GM12878 (cell line): Measurements from ENCODE around the gene DLG1. TPM values are rescaled to one million over a fixed set of nuclear protein-coding genes. Genes with fewer than 3 reads are reported as not detected.

Experiments
- ATAC-seq: fragments of 200-7000 bp; cut with Tn5 transposase; 3 replicates; pipeline ENCODE4 v1.9.1; 2020; ENCODE audit warnings: mild to moderate bottlenecking, moderate library complexity
- BruUV-seq: library from RNA; stranded (reverse); fragments of 400-500 nt; replicated peaks from 2 replicates; lab custom pipeline; 2021; lab: Mats Ljungman, UMichigan
- CTCF ChIA-PET: fragments of 300-600 bp; sonication (Branson Sonifier 250); formaldehyde crosslinking; extraction: SDS; loops from one replicate; lab custom pipeline; 2021; ENCODE audit warnings: inconsistent platforms; lab: Yijun Ruan, JAX
- POLR2A ChIA-PET: fragments of 350-600 bp; formaldehyde crosslinking; extraction: SDS; loops from one replicate; lab custom pipeline; 2021; ENCODE audit warnings: inconsistent platforms; lab: Charles Lee
- RAD21 ChIA-PET: fragments of 300-600 bp; sonication (Branson Sonifier 250); formaldehyde crosslinking; loops from one replicate; lab custom pipeline; 2023; ENCODE audit warnings: antibody characterized with exemption; ENCODE audit not compliant: unreplicated experiment; lab: Charles Lee
- SMC1A ChIA-PET: fragments of 300-600 bp; sonication (Branson Sonifier 250); formaldehyde crosslinking; loops from one replicate; lab custom pipeline; 2023; ENCODE audit not compliant: unreplicated experiment, uncharacterized antibody; lab: Charles Lee
- DNase-seq: peaks from one replicate; pipeline ENCODE4 v3.0.0-alpha.2; 2011; ENCODE audit warnings: low read depth, low spot score
- FAIRE-seq: peaks from 3 replicates; lab custom pipeline; 2011; peaks lifted over from hg19 to GRCh38; lab: Jason Lieb, UNC
- H2AFZ ChIP-seq: 2 replicates; pipeline ENCODE4 v1.6.0; 2011; ENCODE audit warnings: low read depth, low read length, control low read depth; ENCODE audit not compliant: control insufficient read depth
- H3K27ac ChIP-seq: 2 replicates; pipeline ENCODE4 v1.5.1; 2011; ENCODE audit warnings: control low read depth; ENCODE audit not compliant: control insufficient read depth, insufficient read depth
- H3K27me3 ChIP-seq, 2 experiments: replicated peaks in 1 of 2; 2 replicates each; pipeline versions ENCODE4 v1.6.0 to v1.6.1; 2011; ENCODE audit warnings: low read length in 1 of 2; ENCODE audit not compliant: control insufficient read depth in 2 of 2, insufficient read depth in 2 of 2
- H3K36me3 ChIP-seq, 2 experiments: 2 replicates each; pipeline ENCODE4 v1.5.1; 2011; ENCODE audit warnings: low read length in 1 of 2; ENCODE audit not compliant: control insufficient read depth in 2 of 2, insufficient read depth in 2 of 2
- H3K4me1 ChIP-seq: 2 replicates; pipeline ENCODE4 v1.6.1; 2011; ENCODE audit warnings: mild to moderate bottlenecking, low read length, moderate library complexity, mixed read lengths; ENCODE audit not compliant: control insufficient read depth, insufficient read depth
- H3K4me2 ChIP-seq: 2 replicates; pipeline ENCODE4 v1.6.0; 2011; ENCODE audit warnings: control low read depth; ENCODE audit not compliant: control insufficient read depth, insufficient read depth
- H3K4me3 ChIP-seq: fragments of 200-600 bp; sonication (generic); 2 replicates; pipeline ENCODE4 v1.5.1; 2016
- H3K79me2 ChIP-seq: 2 replicates; pipeline ENCODE4 v1.6.0; 2011; ENCODE audit warnings: low read length; ENCODE audit not compliant: control insufficient read depth, insufficient read depth
- H3K9ac ChIP-seq: 2 replicates; pipeline ENCODE4 v1.8.0; 2011; ENCODE audit warnings: low read length, control low read depth, mixed read lengths; ENCODE audit not compliant: control insufficient read depth, insufficient read depth
- H3K9me3 ChIP-seq: replicated peaks from 3 replicates; pipeline ENCODE4 v1.5.1; 2011; ENCODE audit warnings: mild to moderate bottlenecking, low read length; ENCODE audit not compliant: control insufficient read depth, insufficient read depth
- H4K20me1 ChIP-seq: 2 replicates; pipeline ENCODE4 v1.6.0; 2011; ENCODE audit not compliant: control insufficient read depth, insufficient read depth
- CHD1 ChIP-seq: IDR thresholded peaks from 2 replicates; pipeline ENCODE4 v1.6.1; 2012; ENCODE audit warnings: low read depth, low read length, improper control_type of control experiment
- CHD2 ChIP-seq: IDR thresholded peaks from 2 replicates; pipeline ENCODE4 v1.6.1; 2011; ENCODE audit warnings: low read depth, low read length, improper control_type of control experiment, borderline replicate concordance
- EGR1 ChIP-seq, 2 experiments: IDR thresholded peaks; 1 replicate in 1 of 2; 2 replicates in 1 of 2; pipeline ENCODE4 v1.6.1; 2011 to 2012; ENCODE audit warnings: low read depth in 2 of 2, low read length in 2 of 2, borderline replicate concordance in 1 of 2, mild to moderate bottlenecking in 1 of 2, moderate library complexity in 1 of 2
- ETV6 ChIP-seq, 2 experiments: fragments of 450-650 bp in 1 of 2; IDR thresholded peaks in 1 of 2; conservative IDR thresholded peaks in 1 of 2; 2 replicates each; pipeline ENCODE4 v1.6.1; 2014; ENCODE audit warnings: antibody characterized with exemption in 1 of 2, borderline replicate concordance in 1 of 2, low read depth in 1 of 2, mild to moderate bottlenecking in 1 of 2, moderate library complexity in 1 of 2
- IKZF1 ChIP-seq: fragments of 450-650 bp; conservative IDR thresholded peaks from 2 replicates; pipeline ENCODE4 v1.6.1; 2017; ENCODE audit warnings: antibody characterized with exemption, mild to moderate bottlenecking
- IKZF2 ChIP-seq, 2 experiments: fragments of 450-650 bp; IDR thresholded peaks; 2 replicates each; pipeline ENCODE4 v1.6.1; 2017; ENCODE audit warnings: mild to moderate bottlenecking in 2 of 2, moderate library complexity in 2 of 2
- JUNB ChIP-seq: IDR thresholded peaks from 2 replicates; pipeline ENCODE4 v1.6.1; 2016; ENCODE audit warnings: antibody characterized with exemption, mild to moderate bottlenecking
- MYC ChIP-seq: IDR thresholded peaks from 2 replicates; pipeline ENCODE4 v1.6.1; 2011; ENCODE audit warnings: mild to moderate bottlenecking, low read length, moderate library complexity, inconsistent platforms; ENCODE audit not compliant: insufficient read depth, insufficient replicate concordance, insufficient read length, severe bottlenecking
- RAD51 ChIP-seq: fragments of 450-650 bp; IDR thresholded peaks from 2 replicates; pipeline ENCODE4 v1.6.1; 2016; ENCODE audit warnings: moderate library complexity, mild to moderate bottlenecking, inconsistent platforms
- STAT3 ChIP-seq: IDR thresholded peaks from 2 replicates; pipeline ENCODE4 v1.6.1; 2011; ENCODE audit warnings: low read depth, low read length, improper control_type of control experiment
- TBL1XR1 ChIP-seq: IDR thresholded peaks from 2 replicates; pipeline ENCODE4 v1.6.1; 2012; ENCODE audit warnings: low read depth, low read length, improper control_type of control experiment
- YBX1 ChIP-seq: fragments of 450-650 bp; IDR thresholded peaks from 2 replicates; pipeline ENCODE4 v1.6.1; 2016; ENCODE audit warnings: antibody characterized with exemption
- YY1 ChIP-seq: IDR thresholded peaks from 2 replicates; pipeline ENCODE4 v1.6.1; 2011; ENCODE audit warnings: low read depth, mild to moderate bottlenecking, low read length
- ZBED1 ChIP-seq: IDR thresholded peaks from 2 replicates; pipeline ENCODE4 v1.6.1; 2016; ENCODE audit warnings: borderline replicate concordance
- WGBS: methylation state at CpG from one replicate; pipeline ENCODE4 v1.1.6; 2016; ENCODE audit warnings: low lambda C conversion rate; ENCODE audit not compliant: insufficient replicate concordance, insufficient coverage; ENCODE audit errors: missing lambda C conversion rate; 5-methylcytosine and 5-hydroxymethylcytosine counted together
- in situ Hi-C: fragments of 300-500 bp; cut with MboI; formaldehyde crosslinking; loops from 9 replicates; pipeline ENCODE4 v1.14.3; 2018; ENCODE audit warnings: mixed read lengths
- intact Hi-C: fragments of 100-400 bp; cut with micrococcal nuclease; formaldehyde crosslinking; loops from one replicate; pipeline ENCODE4 v1.14.2; 2022; ENCODE audit not compliant: unreplicated experiment
- polyA plus RNA-seq, 11 experiments: library from polyadenylated mRNA; depleted of rRNA in 4 of 11; unstranded in 6 of 11; stranded (reverse) in 5 of 11; fragments of >200 nt; fragmentation: Nextera tagmentation in 4 of 11; fragmentation: Illumina TruSeq in 1 of 11; extraction: Ambion mirVana in 4 of 11; extraction: Trizol in 1 of 11; gene quantifications; 1 replicate in 1 of 11; 2 replicates in 10 of 11; pipeline versions ENCODE4 v1.2.1 to v1.2.3, GENCODE V29; 2011 to 2016; ENCODE audit warnings: inconsistent platforms in 2 of 11, missing spikeins in 2 of 11, low read depth in 1 of 11
- total RNA-seq, 4 experiments: library from RNA; depleted of rRNA in 3 of 4; stranded (reverse); fragments of >200 nt in 3 of 4; fragmentation: Illumina TruSeq in 1 of 4; extraction: Trizol in 1 of 4; gene quantifications; 2 replicates each; pipeline versions ENCODE4 v1.2.1 to v1.2.3, GENCODE V29; 2013 to 2021
- TF ChIP-seq, protein P1 (sequence below): fragments of 450-650 bp; IDR thresholded peaks from 2 replicates; pipeline ENCODE4 v1.6.1; 2017; ENCODE audit warnings: mild to moderate bottlenecking, low read depth, inconsistent platforms; ENCODE audit not compliant: poor library complexity, severe bottlenecking
- TF ChIP-seq, protein P2 (sequence below): fragments of 450-650 bp; IDR thresholded peaks from 2 replicates; pipeline ENCODE4 v1.6.1; 2017; ENCODE audit warnings: mild to moderate bottlenecking, moderate library complexity
- TF ChIP-seq, protein P3 (sequence below): IDR thresholded peaks from 2 replicates; pipeline ENCODE4 v1.6.1; 2012; ENCODE audit warnings: low read length, inconsistent platforms

DLG1 gene
- total and polyA plus RNA-seq, 10 of the 15 experiments (the other 5 are each of a cell fraction or from before 2014, with no cell fraction given) = 9.2 to 63.1 (median 40.1) TPM

DNA sequence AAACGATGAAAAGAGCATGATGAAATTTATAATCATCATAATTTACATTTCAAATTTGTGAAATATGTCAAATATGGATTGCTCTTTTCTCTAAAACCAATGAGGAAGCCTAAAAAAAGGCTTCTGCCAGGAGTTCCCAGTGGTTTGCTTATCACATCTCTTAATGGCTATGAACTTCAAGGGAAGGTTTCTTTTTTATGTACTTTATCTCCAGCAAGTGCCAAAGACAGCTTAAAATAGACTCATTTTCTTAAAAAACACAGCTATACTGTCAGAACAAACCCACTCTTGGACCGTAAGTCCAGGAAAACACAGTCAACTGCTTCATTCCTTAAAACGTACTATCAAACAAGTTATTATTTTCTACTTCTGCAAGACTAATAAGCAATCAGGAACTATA, 80.2 kb downstream of the DLG1 start (continued):
- TF ChIP-seq ETV6 (conservative IDR thresholded peaks at IDR 0.05 in 1 of 2, IDR thresholded peaks at IDR 0.05 in 1 of 2; ENCODE audit: borderline replicate concordance in 1 of 2, low read depth in 1 of 2) (no peak), YY1 (no peak), IKZF2 (IDR thresholded peaks at IDR 0.05) (no peak), TBL1XR1 (no peak)
- TF ChIP-seq, protein P1, sequence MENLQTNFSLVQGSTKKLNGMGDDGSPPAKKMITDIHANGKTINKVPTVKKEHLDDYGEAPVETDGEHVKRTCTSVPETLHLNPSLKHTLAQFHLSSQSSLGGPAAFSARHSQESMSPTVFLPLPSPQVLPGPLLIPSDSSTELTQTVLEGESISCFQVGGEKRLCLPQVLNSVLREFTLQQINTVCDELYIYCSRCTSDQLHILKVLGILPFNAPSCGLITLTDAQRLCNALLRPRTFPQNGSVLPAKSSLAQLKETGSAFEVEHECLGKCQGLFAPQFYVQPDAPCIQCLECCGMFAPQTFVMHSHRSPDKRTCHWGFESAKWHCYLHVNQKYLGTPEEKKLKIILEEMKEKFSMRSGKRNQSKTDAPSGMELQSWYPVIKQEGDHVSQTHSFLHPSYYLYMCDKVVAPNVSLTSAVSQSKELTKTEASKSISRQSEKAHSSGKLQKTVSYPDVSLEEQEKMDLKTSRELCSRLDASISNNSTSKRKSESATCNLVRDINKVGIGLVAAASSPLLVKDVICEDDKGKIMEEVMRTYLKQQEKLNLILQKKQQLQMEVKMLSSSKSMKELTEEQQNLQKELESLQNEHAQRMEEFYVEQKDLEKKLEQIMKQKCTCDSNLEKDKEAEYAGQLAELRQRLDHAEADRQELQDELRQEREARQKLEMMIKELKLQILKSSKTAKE = no peak

DNA sequence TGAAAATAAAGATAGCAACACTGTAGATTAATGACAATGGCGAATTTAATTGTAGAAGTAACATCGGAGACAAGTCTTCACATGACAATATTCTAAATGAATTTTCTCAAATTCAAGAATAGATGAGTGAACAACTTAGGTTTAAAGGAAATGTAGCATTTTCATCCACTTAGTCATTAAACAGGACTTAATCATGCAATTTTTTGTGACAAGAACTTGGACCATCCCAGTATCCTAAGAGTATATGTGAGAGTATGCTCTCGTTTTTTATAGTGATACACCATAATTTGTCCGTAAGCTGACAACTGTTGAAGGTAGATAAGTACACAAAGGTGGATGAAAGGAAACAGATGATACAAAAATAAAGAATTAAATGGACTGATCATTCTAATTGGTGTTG, 81.5 kb downstream of the DLG1 start:
- no peak for FAIRE-seq
- no peak overlapping the region for H3K4me2 ChIP-seq
- CTCF ChIA-PET = interaction anchor here (0.8 to 1.4 kb wide), 4 partner anchors 9 to 40 kb away, joined by 3 to 5 read pairs (median 4); no protein-coding TSS in a partner anchor
- TF ChIP-seq YBX1 (no peak), STAT3 (no peak), MYC (no peak), CHD2 (no peak), IKZF1 (no peak), RAD51 (no peak), ZBED1 (no peak), JUNB (no peak), EGR1 (IDR thresholded peaks at IDR 0.05; ENCODE audit: borderline replicate concordance in 1 of 2, low read depth in 2 of 2, low read length in 2 of 2) (no peak), CHD1 (no peak)
- TF ChIP-seq, protein P2, sequence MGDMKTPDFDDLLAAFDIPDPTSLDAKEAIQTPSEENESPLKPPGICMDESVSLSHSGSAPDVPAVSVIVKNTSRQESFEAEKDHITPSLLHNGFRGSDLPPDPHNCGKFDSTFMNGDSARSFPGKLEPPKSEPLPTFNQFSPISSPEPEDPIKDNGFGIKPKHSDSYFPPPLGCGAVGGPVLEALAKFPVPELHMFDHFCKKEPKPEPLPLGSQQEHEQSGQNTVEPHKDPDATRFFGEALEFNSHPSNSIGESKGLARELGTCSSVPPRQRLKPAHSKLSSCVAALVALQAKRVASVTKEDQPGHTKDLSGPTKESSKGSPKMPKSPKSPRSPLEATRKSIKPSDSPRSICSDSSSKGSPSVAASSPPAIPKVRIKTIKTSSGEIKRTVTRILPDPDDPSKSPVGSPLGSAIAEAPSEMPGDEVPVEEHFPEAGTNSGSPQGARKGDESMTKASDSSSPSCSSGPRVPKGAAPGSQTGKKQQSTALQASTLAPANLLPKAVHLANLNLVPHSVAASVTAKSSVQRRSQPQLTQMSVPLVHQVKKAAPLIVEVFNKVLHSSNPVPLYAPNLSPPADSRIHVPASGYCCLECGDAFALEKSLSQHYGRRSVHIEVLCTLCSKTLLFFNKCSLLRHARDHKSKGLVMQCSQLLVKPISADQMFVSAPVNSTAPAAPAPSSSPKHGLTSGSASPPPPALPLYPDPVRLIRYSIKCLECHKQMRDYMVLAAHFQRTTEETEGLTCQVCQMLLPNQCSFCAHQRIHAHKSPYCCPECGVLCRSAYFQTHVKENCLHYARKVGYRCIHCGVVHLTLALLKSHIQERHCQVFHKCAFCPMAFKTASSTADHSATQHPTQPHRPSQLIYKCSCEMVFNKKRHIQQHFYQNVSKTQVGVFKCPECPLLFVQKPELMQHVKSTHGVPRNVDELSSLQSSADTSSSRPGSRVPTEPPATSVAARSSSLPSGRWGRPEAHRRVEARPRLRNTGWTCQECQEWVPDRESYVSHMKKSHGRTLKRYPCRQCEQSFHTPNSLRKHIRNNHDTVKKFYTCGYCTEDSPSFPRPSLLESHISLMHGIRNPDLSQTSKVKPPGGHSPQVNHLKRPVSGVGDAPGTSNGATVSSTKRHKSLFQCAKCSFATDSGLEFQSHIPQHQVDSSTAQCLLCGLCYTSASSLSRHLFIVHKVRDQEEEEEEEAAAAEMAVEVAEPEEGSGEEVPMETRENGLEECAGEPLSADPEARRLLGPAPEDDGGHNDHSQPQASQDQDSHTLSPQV = no peak
- TF ChIP-seq, protein P3, sequence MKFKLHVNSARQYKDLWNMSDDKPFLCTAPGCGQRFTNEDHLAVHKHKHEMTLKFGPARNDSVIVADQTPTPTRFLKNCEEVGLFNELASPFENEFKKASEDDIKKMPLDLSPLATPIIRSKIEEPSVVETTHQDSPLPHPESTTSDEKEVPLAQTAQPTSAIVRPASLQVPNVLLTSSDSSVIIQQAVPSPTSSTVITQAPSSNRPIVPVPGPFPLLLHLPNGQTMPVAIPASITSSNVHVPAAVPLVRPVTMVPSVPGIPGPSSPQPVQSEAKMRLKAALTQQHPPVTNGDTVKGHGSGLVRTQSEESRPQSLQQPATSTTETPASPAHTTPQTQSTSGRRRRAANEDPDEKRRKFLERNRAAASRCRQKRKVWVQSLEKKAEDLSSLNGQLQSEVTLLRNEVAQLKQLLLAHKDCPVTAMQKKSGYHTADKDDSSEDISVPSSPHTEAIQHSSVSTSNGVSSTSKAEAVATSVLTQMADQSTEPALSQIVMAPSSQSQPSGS = no peak

More for the DNA sequence above, 81.5 kb downstream of the DLG1 start:
- no peaks in the 10 kb centered on the region for H4K20me1 ChIP-seq
- SMC1A ChIA-PET = interaction anchor here (1.1 to 1.7 kb wide), 5 partner anchors 8 to 22 kb away, joined by 3 to 4 read pairs (median 4); no protein-coding TSS in a partner anchor
- no peak overlapping the region for H3K27ac ChIP-seq
- H3K4me3 ChIP-seq = no peak overlapping the region
- no peaks in the 10 kb centered on the region for H3K4me1 ChIP-seq
- POLR2A ChIA-PET = no interaction called here
- DNase-seq (no peak), ATAC-seq (no peak)
- RAD21 ChIA-PET = interaction anchor here (1.1 kb wide), 1 partner anchor 9 kb away, joined by 3 read pairs; no protein-coding TSS in a partner anchor
- no TSS peak for BruUV-seq
- in situ Hi-C loops (no loop called here), intact Hi-C loops (no loop called here)
- peaks cover 26% of the 10 kb centered on the region for H3K79me2 ChIP-seq
- H3K27me3 ChIP-seq = no peaks in the 10 kb centered on the region
- H3K9ac ChIP-seq = no peak overlapping the region
- H3K36me3 ChIP-seq = no peaks in the 10 kb centered on the region
- no peak overlapping the region for H2AFZ ChIP-seq
- WGBS = 96% methylated on average over 4 of the region's 4 CpGs
- H3K9me3 ChIP-seq = no peaks in the 10 kb centered on the region; the same call in 2 of the 3 replicates
